Nephron (organoid): ENCODE measurements around the gene NAGS.
A peak's percentile ranks its signal among the peaks of the same experiment; 100 is the strongest.

Experiments used
- H3K27ac Mint-ChIP-seq, 3 experiments: 2 replicates each; pipeline ENCODE4 v1.8.0; 2020; ENCODE audit warnings: mixed read lengths in 3 of 3, mild to moderate bottlenecking in 2 of 3, moderate library complexity in 1 of 3
- H3K27me3 Mint-ChIP-seq: 2 replicates; pipeline ENCODE4 v1.8.0; 2021; ENCODE audit warnings: low read depth, mild to moderate bottlenecking, moderate library complexity, mixed read lengths
- H3K36me3 Mint-ChIP-seq: 2 replicates; pipeline ENCODE4 v1.8.0; 2020; ENCODE audit warnings: low read depth, mixed read lengths
- H3K4me1 Mint-ChIP-seq: 2 replicates; pipeline ENCODE4 v1.8.0; 2020; ENCODE audit warnings: mixed read lengths
- H3K4me3 Mint-ChIP-seq, 3 experiments: 2 replicates each; pipeline ENCODE4 v1.8.0; 2020; ENCODE audit warnings: mild to moderate bottlenecking in 3 of 3, mixed read lengths in 3 of 3, moderate library complexity in 2 of 3
- H3K9me3 Mint-ChIP-seq: 2 replicates; pipeline ENCODE4 v1.8.0; 2020; ENCODE audit warnings: mixed read lengths
- TF ChIP-seq, protein P1 (sequence below), 3 experiments: fragments of 200-600 bp; sonication (generic); IDR thresholded peaks; one replicate each; pipeline ENCODE4 v1.5.0; 2021; ENCODE audit warnings: antibody characterized with exemption in 3 of 3; ENCODE audit not compliant: unreplicated experiment in 3 of 3

The NAGS gene

GRCh38 chr17:44004761-44005526 is 522 bp downstream of the NAGS start:
- TF ChIP-seq, protein P1, sequence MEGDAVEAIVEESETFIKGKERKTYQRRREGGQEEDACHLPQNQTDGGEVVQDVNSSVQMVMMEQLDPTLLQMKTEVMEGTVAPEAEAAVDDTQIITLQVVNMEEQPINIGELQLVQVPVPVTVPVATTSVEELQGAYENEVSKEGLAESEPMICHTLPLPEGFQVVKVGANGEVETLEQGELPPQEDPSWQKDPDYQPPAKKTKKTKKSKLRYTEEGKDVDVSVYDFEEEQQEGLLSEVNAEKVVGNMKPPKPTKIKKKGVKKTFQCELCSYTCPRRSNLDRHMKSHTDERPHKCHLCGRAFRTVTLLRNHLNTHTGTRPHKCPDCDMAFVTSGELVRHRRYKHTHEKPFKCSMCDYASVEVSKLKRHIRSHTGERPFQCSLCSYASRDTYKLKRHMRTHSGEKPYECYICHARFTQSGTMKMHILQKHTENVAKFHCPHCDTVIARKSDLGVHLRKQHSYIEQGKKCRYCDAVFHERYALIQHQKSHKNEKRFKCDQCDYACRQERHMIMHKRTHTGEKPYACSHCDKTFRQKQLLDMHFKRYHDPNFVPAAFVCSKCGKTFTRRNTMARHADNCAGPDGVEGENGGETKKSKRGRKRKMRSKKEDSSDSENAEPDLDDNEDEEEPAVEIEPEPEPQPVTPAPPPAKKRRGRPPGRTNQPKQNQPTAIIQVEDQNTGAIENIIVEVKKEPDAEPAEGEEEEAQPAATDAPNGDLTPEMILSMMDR (IDR thresholded peaks at IDR 0.05; ENCODE audit: unreplicated experiment in 3 of 3) = no peak
- Mint-ChIP-seq H3K4me3 (peak overlapping the region in 2 of 3 experiments; percentile 41 to 61), H3K27ac (no peak overlapping the region), H3K4me1 (peaks cover 15% of the 10 kb centered on the region), H3K9me3 (no peaks in the 10 kb centered on the region), H3K36me3 (peaks cover 3% of the 10 kb centered on the region), H3K27me3 (peaks cover 79% of the 10 kb centered on the region)

DNA sequence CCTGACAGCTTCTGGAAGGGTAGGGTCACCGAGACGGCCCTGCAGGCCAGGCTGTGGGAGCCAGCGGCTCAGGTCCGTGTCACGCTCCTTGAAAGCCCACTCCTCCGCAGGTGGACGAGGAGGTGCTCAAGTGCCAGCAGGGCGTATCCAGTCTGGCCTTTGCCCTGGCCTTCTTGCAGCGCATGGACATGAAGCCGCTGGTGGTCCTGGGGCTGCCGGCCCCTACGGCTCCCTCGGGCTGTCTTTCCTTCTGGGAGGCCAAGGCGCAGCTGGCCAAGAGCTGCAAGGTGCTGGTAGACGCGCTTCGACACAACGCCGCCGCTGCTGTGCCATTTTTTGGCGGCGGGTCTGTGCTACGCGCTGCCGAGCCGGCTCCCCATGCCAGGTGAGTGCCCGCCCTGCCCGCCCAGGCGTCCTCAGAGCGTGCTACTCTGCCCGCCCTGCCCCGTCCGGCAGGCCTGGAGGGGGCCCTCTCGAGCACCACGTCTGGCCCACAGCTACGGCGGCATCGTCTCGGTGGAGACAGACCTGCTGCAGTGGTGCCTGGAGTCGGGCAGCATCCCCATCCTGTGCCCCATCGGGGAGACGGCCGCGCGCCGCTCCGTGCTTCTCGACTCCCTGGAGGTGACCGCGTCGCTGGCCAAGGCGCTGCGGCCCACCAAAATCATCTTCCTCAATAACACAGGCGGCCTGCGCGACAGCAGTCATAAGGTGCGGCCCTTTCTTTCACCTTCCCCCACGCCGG is 1.3 kb downstream of the NAGS start:
- TF ChIP-seq, protein P1 (IDR thresholded peaks at IDR 0.05; ENCODE audit: unreplicated experiment in 3 of 3) = peak in 2 of 3 experiments; percentile 7 to 25
- Mint-ChIP-seq H3K27ac (no peak overlapping the region), H3K4me1 (peaks cover 17% of the 10 kb centered on the region), H3K9me3 (no peaks in the 10 kb centered on the region), H3K4me3 (peak overlapping the region; percentile 90 to 91 (median 91)), H3K27me3 (peaks cover 73% of the 10 kb centered on the region), H3K36me3 (peaks cover 7% of the 10 kb centered on the region)

GRCh38 chr17:44006272-44006597 is 1.8 kb downstream of the NAGS start:
- Mint-ChIP-seq H3K27me3 (peaks cover 68% of the 10 kb centered on the region), H3K9me3 (no peaks in the 10 kb centered on the region), H3K27ac (no peak overlapping the region)

GRCh38 chr17:44006598-44007345 is 2.4 kb downstream of the NAGS start:
- Mint-ChIP-seq H3K27me3 (peaks cover 63% of the 10 kb centered on the region), H3K36me3 (peaks cover 12% of the 10 kb centered on the region), H3K9me3 (no peaks in the 10 kb centered on the region), H3K27ac (peak overlapping the region; percentile 43 to 83 (median 80)), H3K4me1 (peaks cover 24% of the 10 kb centered on the region), H3K4me3 (peak overlapping the region; percentile 90 to 91 (median 91))
- TF ChIP-seq, protein P1 (IDR thresholded peaks at IDR 0.05; ENCODE audit: unreplicated experiment in 3 of 3) = peak; percentile 80 to 91 (median 84)

More at GRCh38 chr17:44006272-44006597, 1.8 kb downstream of the NAGS start:
- Mint-ChIP-seq H3K4me3 (peak overlapping the region; percentile 90 to 91 (median 91)), H3K36me3 (peaks cover 8% of the 10 kb centered on the region), H3K4me1 (peaks cover 20% of the 10 kb centered on the region)
- TF ChIP-seq, protein P1 (IDR thresholded peaks at IDR 0.05; ENCODE audit: unreplicated experiment in 3 of 3) = no peak

GRCh38 chr17:44007346-44008204 is 3.2 kb downstream of the NAGS start:
- TF ChIP-seq, protein P1 (IDR thresholded peaks at IDR 0.05; ENCODE audit: unreplicated experiment in 3 of 3) = peak in 1 of 3 experiments; percentile 44
- peaks cover 24% of the 10 kb centered on the region for H3K4me1 Mint-ChIP-seq
- no peaks in the 10 kb centered on the region for H3K9me3 Mint-ChIP-seq
- peak overlapping the region; percentile 90 to 91 (median 91) for H3K4me3 Mint-ChIP-seq
- H3K27me3 Mint-ChIP-seq = peaks cover 55% of the 10 kb centered on the region
- peaks cover 12% of the 10 kb centered on the region for H3K36me3 Mint-ChIP-seq
- peak overlapping the region; percentile 47 to 83 (median 80) for H3K27ac Mint-ChIP-seq
